Measurements from ENCODE around the gene NWD2.

The NWD2 gene

GRCh38 chr4:37381040-37381668 lies 136.6 kb downstream of the NWD2 start:
- no peaks in the 10 kb centered on the region for H3K9me3 ChIP-seq (ENCODE audit: control insufficient read depth, insufficient read depth, low read length)
- H3K4me1 ChIP-seq (ENCODE audit: control insufficient read depth, insufficient read depth, low read length), result no peaks in the 10 kb centered on the region
- H3K36me3 ChIP-seq (ENCODE audit: control insufficient read depth, insufficient read depth, low read length), result no peaks in the 10 kb centered on the region
- no peak overlapping the region for H3K9ac ChIP-seq (ENCODE audit: low read depth, low read length)
- no peak overlapping the region for H3K4me3 ChIP-seq (ENCODE audit: low read depth, low read length)
- H3K27me3 ChIP-seq (ENCODE audit: control insufficient read depth, insufficient read depth, low read length), result no peaks in the 10 kb centered on the region

GRCh38 chr4:37383579-37384229 lies 139.2 kb downstream of the NWD2 start:
- no peaks in the 10 kb centered on the region for H3K4me1 ChIP-seq (ENCODE audit: control insufficient read depth, insufficient read depth, low read length)
- H3K9ac ChIP-seq (ENCODE audit: low read depth, low read length), result no peak overlapping the region
- no peak overlapping the region for H3K4me3 ChIP-seq (ENCODE audit: low read depth, low read length)
- no peaks in the 10 kb centered on the region for H3K36me3 ChIP-seq (ENCODE audit: control insufficient read depth, insufficient read depth, low read length)
- H3K27me3 ChIP-seq (ENCODE audit: control insufficient read depth, insufficient read depth, low read length), result no peaks in the 10 kb centered on the region
- H3K9me3 ChIP-seq (ENCODE audit: control insufficient read depth, insufficient read depth, low read length), result no peaks in the 10 kb centered on the region

DNA sequence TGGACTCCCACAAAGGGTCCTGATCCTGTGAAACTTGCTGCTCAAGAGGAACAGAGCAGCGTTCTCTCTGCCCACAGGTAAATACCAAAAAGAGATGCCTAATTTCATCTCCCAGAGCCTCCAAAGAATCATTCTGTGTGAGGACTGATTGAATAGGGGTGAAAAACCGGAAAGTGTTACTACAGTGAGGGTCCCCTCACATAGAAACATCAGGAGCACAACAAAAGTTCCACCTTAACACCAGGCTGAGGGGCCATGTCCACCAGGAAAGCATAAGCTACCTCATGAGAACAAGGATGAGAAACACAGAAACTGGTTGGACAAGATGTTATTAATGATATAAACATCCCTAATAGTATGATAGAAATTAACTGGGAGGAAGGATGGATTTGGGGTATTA lies 140.9 kb downstream of the NWD2 start:
- H3K27me3 ChIP-seq (ENCODE audit: control insufficient read depth, insufficient read depth, low read length), result no peaks in the 10 kb centered on the region
- no peaks in the 10 kb centered on the region for H3K9me3 ChIP-seq (ENCODE audit: control insufficient read depth, insufficient read depth, low read length)
- H3K9ac ChIP-seq (ENCODE audit: low read depth, low read length), result no peak overlapping the region
- H3K36me3 ChIP-seq (ENCODE audit: control insufficient read depth, insufficient read depth, low read length), result no peaks in the 10 kb centered on the region
- no peaks in the 10 kb centered on the region for H3K4me1 ChIP-seq (ENCODE audit: control insufficient read depth, insufficient read depth, low read length)
- H3K4me3 ChIP-seq (ENCODE audit: low read depth, low read length), result no peak overlapping the region

DNA sequence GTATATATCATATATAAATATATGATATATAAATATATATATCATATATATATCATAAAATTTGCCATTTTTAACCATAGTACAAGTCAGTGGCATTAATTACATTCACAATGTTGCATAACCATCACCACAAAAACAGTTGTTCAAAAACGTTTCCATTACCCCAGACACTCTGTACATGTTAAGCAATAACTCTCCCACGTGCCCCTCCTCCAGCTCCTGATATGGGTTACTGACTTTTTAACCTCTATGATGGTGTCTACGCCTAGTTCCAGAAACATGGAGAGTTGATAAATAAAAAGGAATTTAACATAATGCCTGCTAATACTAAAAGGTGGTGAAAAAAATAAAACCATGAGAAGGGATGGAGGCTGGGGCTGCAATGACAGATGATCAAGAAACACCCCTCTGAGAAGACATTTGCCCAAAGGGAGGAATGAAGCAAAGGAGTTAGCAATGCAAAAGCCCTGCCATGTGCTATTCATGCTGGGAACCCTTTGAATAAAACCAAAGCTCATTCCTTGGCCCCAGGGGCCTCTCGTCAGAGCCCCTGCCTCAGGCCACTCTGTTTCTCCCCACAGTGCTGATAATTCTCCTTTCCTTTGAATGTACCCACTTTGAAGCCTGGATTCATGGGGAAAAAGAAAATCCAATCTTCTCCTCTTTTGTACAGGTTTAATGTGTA lies 144.3 kb downstream of the NWD2 start:
- H3K27me3 ChIP-seq (ENCODE audit: control insufficient read depth, insufficient read depth, low read length), result no peaks in the 10 kb centered on the region
- no peak overlapping the region for H3K4me3 ChIP-seq (ENCODE audit: low read depth, low read length)
- no peaks in the 10 kb centered on the region for H3K36me3 ChIP-seq (ENCODE audit: control insufficient read depth, insufficient read depth, low read length)
- peaks cover 4% of the 10 kb centered on the region for H3K4me1 ChIP-seq (ENCODE audit: control insufficient read depth, insufficient read depth, low read length)
- H3K9me3 ChIP-seq (ENCODE audit: control insufficient read depth, insufficient read depth, low read length), result no peaks in the 10 kb centered on the region
- H3K9ac ChIP-seq (ENCODE audit: low read depth, low read length), result no peak overlapping the region

DNA sequence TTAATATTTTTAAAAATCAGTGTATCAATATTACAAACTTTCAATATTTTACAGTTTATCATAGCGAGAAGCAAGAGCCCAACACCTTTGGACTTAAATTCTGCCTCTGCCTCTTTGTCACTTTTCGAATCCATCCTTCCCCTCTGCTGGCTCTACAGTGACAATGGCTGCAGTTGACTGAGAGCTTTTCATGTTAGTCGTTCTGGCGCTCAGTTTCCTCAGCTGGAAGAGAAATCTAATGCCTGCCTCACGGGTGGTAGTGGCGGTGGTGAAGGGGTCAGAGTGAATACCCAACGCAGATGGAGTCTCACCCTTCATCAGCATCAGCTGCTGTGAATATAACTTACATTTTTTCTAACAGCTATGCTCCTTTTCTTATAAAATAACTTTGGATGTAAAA lies 144.8 kb downstream of the NWD2 start:
- Histone ChIP-seq H3K4me1 (ENCODE audit: control insufficient read depth, insufficient read depth, low read length) (peaks cover 4% of the 10 kb centered on the region), H3K9me3 (ENCODE audit: control insufficient read depth, insufficient read depth, low read length) (no peaks in the 10 kb centered on the region), H3K27me3 (ENCODE audit: control insufficient read depth, insufficient read depth, low read length) (no peaks in the 10 kb centered on the region), H3K4me3 (ENCODE audit: low read depth, low read length) (no peak overlapping the region), H3K9ac (ENCODE audit: low read depth, low read length) (no peak overlapping the region), H3K36me3 (ENCODE audit: control insufficient read depth, insufficient read depth, low read length) (no peaks in the 10 kb centered on the region)

GRCh38 chr4:37389967-37390580 lies 145.5 kb downstream of the NWD2 start:
- no peaks in the 10 kb centered on the region for H3K36me3 ChIP-seq (ENCODE audit: control insufficient read depth, insufficient read depth, low read length)
- H3K27me3 ChIP-seq (ENCODE audit: control insufficient read depth, insufficient read depth, low read length), result no peaks in the 10 kb centered on the region
- H3K4me3 ChIP-seq (ENCODE audit: low read depth, low read length), result no peak overlapping the region
- H3K9me3 ChIP-seq (ENCODE audit: control insufficient read depth, insufficient read depth, low read length), result no peaks in the 10 kb centered on the region
- peaks cover 4% of the 10 kb centered on the region for H3K4me1 ChIP-seq (ENCODE audit: control insufficient read depth, insufficient read depth, low read length)
- H3K9ac ChIP-seq (ENCODE audit: low read depth, low read length), result no peak overlapping the region

- peaks cover 4% of the 10 kb centered on the region for H3K4me1 ChIP-seq (ENCODE audit: control insufficient read depth, insufficient read depth, low read length)
- no peaks in the 10 kb centered on the region for H3K9me3 ChIP-seq (ENCODE audit: control insufficient read depth, insufficient read depth, low read length)
- H3K9ac ChIP-seq (ENCODE audit: low read depth, low read length), result no peak overlapping the region
- H3K4me3 ChIP-seq (ENCODE audit: low read depth, low read length), result no peak overlapping the region
- H3K27me3 ChIP-seq (ENCODE audit: control insufficient read depth, insufficient read depth, low read length), result no peaks in the 10 kb centered on the region
- H3K36me3 ChIP-seq (ENCODE audit: control insufficient read depth, insufficient read depth, low read length), result no peaks in the 10 kb centered on the region
Measured at GRCh38 chr4:37392521-37393255, 148.1 kb downstream of the NWD2 start.

DNA sequence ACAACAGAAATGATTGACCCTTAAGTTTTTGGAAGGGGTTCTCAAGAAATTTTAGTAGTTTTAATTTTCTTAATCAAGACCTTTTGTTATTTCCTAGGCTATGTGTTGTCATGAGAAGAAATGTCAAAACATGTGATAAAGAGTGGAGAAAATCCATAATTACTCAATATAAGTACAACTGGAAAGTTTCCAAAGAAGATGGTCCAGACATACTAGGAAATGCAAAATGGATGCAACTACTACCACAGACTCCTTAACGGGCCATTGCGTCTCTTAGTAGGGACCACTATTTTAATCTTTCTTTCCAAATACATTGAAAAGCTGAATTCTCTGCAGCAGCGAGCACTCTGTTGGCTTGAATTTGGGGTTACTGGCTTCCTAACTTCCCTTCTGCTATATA lies 148.8 kb downstream of the NWD2 start:
- no peak overlapping the region for H3K4me3 ChIP-seq (ENCODE audit: low read depth, low read length)
- H3K36me3 ChIP-seq (ENCODE audit: control insufficient read depth, insufficient read depth, low read length), result no peaks in the 10 kb centered on the region
- H3K4me1 ChIP-seq (ENCODE audit: control insufficient read depth, insufficient read depth, low read length), result peaks cover 4% of the 10 kb centered on the region
- no peaks in the 10 kb centered on the region for H3K9me3 ChIP-seq (ENCODE audit: control insufficient read depth, insufficient read depth, low read length)
- H3K9ac ChIP-seq (ENCODE audit: low read depth, low read length), result no peak overlapping the region
- no peaks in the 10 kb centered on the region for H3K27me3 ChIP-seq (ENCODE audit: control insufficient read depth, insufficient read depth, low read length)

GRCh38 chr4:37393889-37394288 lies 149.3 kb downstream of the NWD2 start:
- Histone ChIP-seq H3K27me3 (ENCODE audit: control insufficient read depth, insufficient read depth, low read length) (no peaks in the 10 kb centered on the region), H3K4me1 (ENCODE audit: control insufficient read depth, insufficient read depth, low read length) (peaks cover 4% of the 10 kb centered on the region), H3K9me3 (ENCODE audit: control insufficient read depth, insufficient read depth, low read length) (no peaks in the 10 kb centered on the region), H3K9ac (ENCODE audit: low read depth, low read length) (no peak overlapping the region), H3K36me3 (ENCODE audit: control insufficient read depth, insufficient read depth, low read length) (no peaks in the 10 kb centered on the region), H3K4me3 (ENCODE audit: low read depth, low read length) (no peak overlapping the region)

DNA sequence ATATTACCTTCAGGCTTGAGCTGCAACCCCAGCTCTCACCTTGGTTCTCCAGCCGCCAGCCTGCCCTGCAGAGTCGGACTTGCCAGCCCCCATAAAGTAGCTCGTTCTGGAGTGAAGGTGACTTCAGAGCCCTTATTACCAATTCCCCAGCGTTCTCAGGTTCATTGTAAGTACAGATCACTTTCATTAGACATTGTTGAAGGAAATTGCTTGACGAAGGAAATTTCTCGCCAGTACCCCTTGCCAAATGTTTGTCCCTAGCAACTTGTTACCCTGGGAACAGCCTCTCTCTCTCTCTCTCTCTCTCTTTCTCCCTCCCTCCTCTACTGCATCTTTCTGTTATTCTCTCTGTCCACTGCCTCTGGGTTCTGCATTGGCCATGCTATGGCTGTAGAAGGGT lies 153.0 kb downstream of the NWD2 start:
- no peaks in the 10 kb centered on the region for H3K9me3 ChIP-seq (ENCODE audit: control insufficient read depth, insufficient read depth, low read length)
- H3K9ac ChIP-seq (ENCODE audit: low read depth, low read length), result no peak overlapping the region
- no peaks in the 10 kb centered on the region for H3K36me3 ChIP-seq (ENCODE audit: control insufficient read depth, insufficient read depth, low read length)
- H3K4me1 ChIP-seq (ENCODE audit: control insufficient read depth, insufficient read depth, low read length), result peaks cover 4% of the 10 kb centered on the region
- H3K4me3 ChIP-seq (ENCODE audit: low read depth, low read length), result no peak overlapping the region
- H3K27me3 ChIP-seq (ENCODE audit: control insufficient read depth, insufficient read depth, low read length), result no peaks in the 10 kb centered on the region

- H3K4me3 ChIP-seq (ENCODE audit: low read depth, low read length), result no peak overlapping the region
- no peaks in the 10 kb centered on the region for H3K27me3 ChIP-seq (ENCODE audit: control insufficient read depth, insufficient read depth, low read length)
- H3K9ac ChIP-seq (ENCODE audit: low read depth, low read length), result no peak overlapping the region
- no peaks in the 10 kb centered on the region for H3K9me3 ChIP-seq (ENCODE audit: control insufficient read depth, insufficient read depth, low read length)
- H3K4me1 ChIP-seq (ENCODE audit: control insufficient read depth, insufficient read depth, low read length), result no peaks in the 10 kb centered on the region
- no peaks in the 10 kb centered on the region for H3K36me3 ChIP-seq (ENCODE audit: control insufficient read depth, insufficient read depth, low read length)
Measured at GRCh38 chr4:37400241-37400881, 155.8 kb downstream of the NWD2 start.

All from iPS-15b (cell line).